Measurements from ENCODE around the gene SMYD3.

SMYD3 gene

GRCh38 chr1:246471688-246472087, 35.4 kb downstream of the SMYD3 start:
- Histone ChIP-seq H3K27me3 (ENCODE audit: insufficient read depth, low read length) (no peaks in the 10 kb centered on the region), H3K36me3 (ENCODE audit: insufficient read depth, low read length) (no peaks in the 10 kb centered on the region), H3K79me2 (ENCODE audit: control insufficient read depth, insufficient read depth, low read length, unreplicated experiment) (no peaks in the 10 kb centered on the region), H3K4me1 (ENCODE audit: control insufficient read depth, insufficient read depth, low read length, unreplicated experiment) (no peaks in the 10 kb centered on the region), H3K4me3 (ENCODE audit: low read depth, low read length) (no peak overlapping the region), H3K27ac (ENCODE audit: low read depth, low read length) (no peak overlapping the region), H2AFZ (ENCODE audit: low read length, unreplicated experiment) (no peak overlapping the region)

DNA sequence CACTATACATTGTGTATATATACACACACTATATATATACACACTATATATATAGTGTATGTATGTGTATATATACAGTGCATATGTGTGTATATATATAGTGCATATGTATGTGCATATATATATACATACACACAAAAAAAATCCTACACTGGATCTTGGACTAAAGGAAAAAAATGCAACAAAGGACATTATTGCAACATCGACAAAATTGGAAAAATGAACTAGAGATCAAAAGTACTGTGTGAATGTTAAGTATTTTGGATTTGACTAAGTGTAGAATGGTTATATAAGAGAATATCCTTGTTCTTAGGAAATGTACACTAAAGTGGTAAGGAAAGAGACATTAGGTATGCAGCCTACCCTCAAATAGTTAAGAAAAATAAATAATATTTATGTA, 36.5 kb downstream of the SMYD3 start:
- H3K27ac ChIP-seq (ENCODE audit: low read depth, low read length): no peak overlapping the region
- no peaks in the 10 kb centered on the region for H3K36me3 ChIP-seq (ENCODE audit: insufficient read depth, low read length)
- no peaks in the 10 kb centered on the region for H3K27me3 ChIP-seq (ENCODE audit: insufficient read depth, low read length)
- no peaks in the 10 kb centered on the region for H3K79me2 ChIP-seq (ENCODE audit: control insufficient read depth, insufficient read depth, low read length, unreplicated experiment)
- no peak overlapping the region for H3K4me3 ChIP-seq (ENCODE audit: low read depth, low read length)
- H2AFZ ChIP-seq (ENCODE audit: low read length, unreplicated experiment): no peak overlapping the region
- no peaks in the 10 kb centered on the region for H3K4me1 ChIP-seq (ENCODE audit: control insufficient read depth, insufficient read depth, low read length, unreplicated experiment)

DNA sequence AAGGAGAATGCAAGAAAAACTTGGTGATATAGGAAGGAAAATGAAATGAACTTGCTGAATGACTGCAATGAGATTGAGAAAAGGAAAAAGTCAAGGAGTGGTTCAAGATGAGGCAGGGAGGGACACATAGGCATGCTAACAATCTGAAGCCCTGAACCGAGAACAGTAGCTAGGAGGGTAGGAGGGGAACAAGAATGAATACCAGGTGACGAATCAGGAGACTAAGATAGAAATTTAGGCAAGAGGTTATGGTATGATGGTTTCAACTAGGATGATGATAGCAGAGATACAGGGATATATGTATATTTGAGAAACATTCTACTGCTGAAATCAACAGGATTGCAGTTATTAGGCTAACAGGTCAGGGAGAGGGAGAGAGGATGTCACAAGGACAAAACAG, 44.1 kb downstream of the SMYD3 start:
- no peak overlapping the region for H3K4me3 ChIP-seq (ENCODE audit: low read depth, low read length)
- no peaks in the 10 kb centered on the region for H3K79me2 ChIP-seq (ENCODE audit: control insufficient read depth, insufficient read depth, low read length, unreplicated experiment)
- no peak overlapping the region for H2AFZ ChIP-seq (ENCODE audit: low read length, unreplicated experiment)
- no peak overlapping the region for H3K27ac ChIP-seq (ENCODE audit: low read depth, low read length)
- H3K27me3 ChIP-seq (ENCODE audit: insufficient read depth, low read length): no peaks in the 10 kb centered on the region
- H3K4me1 ChIP-seq (ENCODE audit: control insufficient read depth, insufficient read depth, low read length, unreplicated experiment): peaks cover 5% of the 10 kb centered on the region
- H3K36me3 ChIP-seq (ENCODE audit: insufficient read depth, low read length): no peaks in the 10 kb centered on the region

DNA sequence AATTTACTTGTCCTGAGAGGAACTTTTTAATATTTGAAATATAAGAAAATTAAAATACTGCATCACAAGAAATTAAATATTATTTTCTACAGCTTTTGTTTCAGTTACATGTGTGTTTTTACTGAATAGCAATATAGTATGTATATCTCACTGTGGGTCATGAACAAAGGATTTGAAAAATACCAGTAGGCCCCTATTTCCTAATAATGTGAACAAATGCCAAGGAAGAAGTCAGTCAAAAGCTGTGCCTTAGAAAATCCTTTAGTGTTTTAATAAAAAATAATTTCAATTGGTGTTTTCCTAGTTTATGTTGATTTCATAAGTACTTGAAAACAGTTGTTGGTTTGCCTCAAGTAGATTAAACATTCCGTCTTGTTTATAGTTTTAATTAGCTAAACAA, 46.7 kb downstream of the SMYD3 start:
- peaks cover 5% of the 10 kb centered on the region for H3K4me1 ChIP-seq (ENCODE audit: control insufficient read depth, insufficient read depth, low read length, unreplicated experiment)
- H3K27me3 ChIP-seq (ENCODE audit: insufficient read depth, low read length): no peaks in the 10 kb centered on the region
- H2AFZ ChIP-seq (ENCODE audit: low read length, unreplicated experiment): no peak overlapping the region
- no peak overlapping the region for H3K27ac ChIP-seq (ENCODE audit: low read depth, low read length)
- no peaks in the 10 kb centered on the region for H3K79me2 ChIP-seq (ENCODE audit: control insufficient read depth, insufficient read depth, low read length, unreplicated experiment)
- no peaks in the 10 kb centered on the region for H3K36me3 ChIP-seq (ENCODE audit: insufficient read depth, low read length)
- H3K4me3 ChIP-seq (ENCODE audit: low read depth, low read length): no peak overlapping the region

DNA sequence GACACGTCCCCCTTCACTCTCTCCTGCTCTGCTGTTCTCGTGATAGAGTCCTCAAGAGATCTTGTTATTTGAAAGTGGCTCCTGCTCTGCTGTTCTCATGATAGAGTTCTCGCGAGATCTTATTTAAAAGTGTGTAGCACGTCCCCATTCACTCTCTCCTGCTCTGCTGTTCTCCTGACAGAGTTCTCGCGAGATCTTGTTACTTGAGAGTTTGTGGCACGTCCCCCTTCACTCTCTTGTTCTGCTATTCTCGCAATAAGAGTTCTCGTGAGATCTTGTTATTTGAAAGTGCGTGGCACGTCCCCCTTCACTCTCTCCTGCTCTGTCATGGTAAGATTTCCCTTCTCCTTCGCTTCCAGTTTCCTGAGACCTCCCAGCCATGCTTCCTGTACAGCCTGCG, 47.9 kb downstream of the SMYD3 start:
- Histone ChIP-seq H2AFZ (ENCODE audit: low read length, unreplicated experiment) (no peak overlapping the region), H3K79me2 (ENCODE audit: control insufficient read depth, insufficient read depth, low read length, unreplicated experiment) (no peaks in the 10 kb centered on the region), H3K27me3 (ENCODE audit: insufficient read depth, low read length) (no peaks in the 10 kb centered on the region)

GRCh38 chr1:246455476-246455875, 51.6 kb downstream of the SMYD3 start:
- no peak overlapping the region for H3K4me3 ChIP-seq (ENCODE audit: low read depth, low read length)
- no peaks in the 10 kb centered on the region for H3K36me3 ChIP-seq (ENCODE audit: insufficient read depth, low read length)
- no peaks in the 10 kb centered on the region for H3K79me2 ChIP-seq (ENCODE audit: control insufficient read depth, insufficient read depth, low read length, unreplicated experiment)
- no peaks in the 10 kb centered on the region for H3K27me3 ChIP-seq (ENCODE audit: insufficient read depth, low read length)
- no peak overlapping the region for H2AFZ ChIP-seq (ENCODE audit: low read length, unreplicated experiment)
- no peak overlapping the region for H3K27ac ChIP-seq (ENCODE audit: low read depth, low read length)
- H3K4me1 ChIP-seq (ENCODE audit: control insufficient read depth, insufficient read depth, low read length, unreplicated experiment): no peaks in the 10 kb centered on the region

More for the DNA sequence above, 47.9 kb downstream of the SMYD3 start:
- no peak overlapping the region for H3K4me3 ChIP-seq (ENCODE audit: low read depth, low read length)
- H3K36me3 ChIP-seq (ENCODE audit: insufficient read depth, low read length): no peaks in the 10 kb centered on the region
- H3K27ac ChIP-seq (ENCODE audit: low read depth, low read length): no peak overlapping the region
- H3K4me1 ChIP-seq (ENCODE audit: control insufficient read depth, insufficient read depth, low read length, unreplicated experiment): peaks cover 5% of the 10 kb centered on the region

DNA sequence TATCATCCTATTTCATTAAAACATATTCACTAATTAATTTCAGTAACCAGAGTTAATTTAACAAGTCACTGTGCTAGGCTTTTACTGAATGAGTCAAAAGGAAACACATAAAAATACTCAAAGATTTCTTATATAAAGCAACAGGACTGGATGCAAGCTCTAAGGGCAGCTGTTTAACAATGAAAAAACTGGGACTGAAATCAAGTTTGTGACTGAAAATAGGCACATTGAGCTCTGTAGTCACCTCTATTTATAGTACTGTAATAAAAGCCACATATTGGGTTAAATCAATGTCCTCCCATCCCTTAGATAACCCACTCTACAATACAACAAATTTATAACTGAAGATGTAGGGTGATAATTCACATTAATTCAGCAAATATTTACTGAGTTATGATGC, 52.4 kb downstream of the SMYD3 start:
- H2AFZ ChIP-seq (ENCODE audit: low read length, unreplicated experiment): no peak overlapping the region
- no peaks in the 10 kb centered on the region for H3K4me1 ChIP-seq (ENCODE audit: control insufficient read depth, insufficient read depth, low read length, unreplicated experiment)
- H3K27me3 ChIP-seq (ENCODE audit: insufficient read depth, low read length): no peaks in the 10 kb centered on the region
- H3K79me2 ChIP-seq (ENCODE audit: control insufficient read depth, insufficient read depth, low read length, unreplicated experiment): no peaks in the 10 kb centered on the region
- no peaks in the 10 kb centered on the region for H3K36me3 ChIP-seq (ENCODE audit: insufficient read depth, low read length)
- no peak overlapping the region for H3K4me3 ChIP-seq (ENCODE audit: low read depth, low read length)
- H3K27ac ChIP-seq (ENCODE audit: low read depth, low read length): no peak overlapping the region

DNA sequence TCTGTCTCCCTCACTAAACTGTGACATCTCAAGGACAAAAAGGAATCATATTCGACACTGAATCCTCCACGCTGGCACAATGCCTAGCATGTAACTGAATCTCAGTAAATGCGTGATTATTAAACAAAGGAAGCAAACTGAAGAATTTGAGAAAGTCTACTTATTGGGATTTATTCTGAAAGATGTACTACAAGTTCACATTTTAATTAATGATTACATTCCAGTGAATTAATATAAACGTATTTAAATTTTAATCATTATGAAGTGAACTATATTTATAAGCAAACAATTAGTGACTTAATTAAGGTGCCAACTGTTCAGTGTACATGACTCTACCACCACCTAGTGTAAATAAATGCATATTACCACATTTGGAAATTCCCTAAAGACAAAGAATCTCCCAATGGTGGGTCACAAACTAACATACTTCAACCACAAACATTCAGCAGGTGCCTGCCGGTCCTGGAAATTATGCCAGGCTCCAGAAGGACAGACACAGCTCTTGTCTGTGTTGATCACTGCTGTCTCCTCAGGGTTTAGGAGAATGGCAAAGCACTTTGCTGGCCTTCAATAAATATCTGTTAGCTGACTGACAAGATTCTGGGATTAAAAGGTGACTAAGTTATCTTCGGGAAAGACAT, 56.3 kb downstream of the SMYD3 start:
- Histone ChIP-seq H3K27ac (ENCODE audit: low read depth, low read length) (no peak overlapping the region), H3K4me1 (ENCODE audit: control insufficient read depth, insufficient read depth, low read length, unreplicated experiment) (peaks cover 8% of the 10 kb centered on the region), H3K4me3 (ENCODE audit: low read depth, low read length) (no peak overlapping the region), H3K36me3 (ENCODE audit: insufficient read depth, low read length) (no peaks in the 10 kb centered on the region), H3K79me2 (ENCODE audit: control insufficient read depth, insufficient read depth, low read length, unreplicated experiment) (no peaks in the 10 kb centered on the region), H2AFZ (ENCODE audit: low read length, unreplicated experiment) (no peak overlapping the region), H3K27me3 (ENCODE audit: insufficient read depth, low read length) (no peaks in the 10 kb centered on the region)

GRCh38 chr1:246448373-246448772, 58.7 kb downstream of the SMYD3 start:
- Histone ChIP-seq H3K4me3 (ENCODE audit: low read depth, low read length) (no peak overlapping the region), H3K79me2 (ENCODE audit: control insufficient read depth, insufficient read depth, low read length, unreplicated experiment) (no peaks in the 10 kb centered on the region), H3K27ac (ENCODE audit: low read depth, low read length) (no peak overlapping the region), H2AFZ (ENCODE audit: low read length, unreplicated experiment) (no peak overlapping the region), H3K27me3 (ENCODE audit: insufficient read depth, low read length) (no peaks in the 10 kb centered on the region), H3K36me3 (ENCODE audit: insufficient read depth, low read length) (no peaks in the 10 kb centered on the region), H3K4me1 (ENCODE audit: control insufficient read depth, insufficient read depth, low read length, unreplicated experiment) (peaks cover 8% of the 10 kb centered on the region)

DNA sequence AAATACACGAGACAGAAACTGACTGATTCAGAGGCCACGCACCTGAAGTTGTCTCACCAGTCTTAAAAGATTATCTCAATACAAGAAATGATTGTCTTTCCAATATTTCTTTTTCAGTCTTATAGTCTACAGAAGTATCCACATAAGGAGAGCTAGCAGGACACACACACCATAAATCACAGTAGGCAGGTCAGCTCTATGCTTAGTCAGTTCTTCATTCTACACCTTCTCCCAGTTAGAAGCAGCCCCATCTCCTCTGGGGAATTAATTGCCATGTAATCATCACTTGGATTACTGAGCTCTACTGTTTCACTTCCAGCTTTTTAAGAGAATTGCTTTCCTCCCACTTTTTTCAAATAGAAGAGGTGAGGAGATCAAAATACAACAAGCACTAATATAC, 59.6 kb downstream of the SMYD3 start:
- Histone ChIP-seq H3K27me3 (ENCODE audit: insufficient read depth, low read length) (no peaks in the 10 kb centered on the region), H3K36me3 (ENCODE audit: insufficient read depth, low read length) (no peaks in the 10 kb centered on the region), H3K4me3 (ENCODE audit: low read depth, low read length) (no peak overlapping the region), H3K79me2 (ENCODE audit: control insufficient read depth, insufficient read depth, low read length, unreplicated experiment) (no peaks in the 10 kb centered on the region), H3K4me1 (ENCODE audit: control insufficient read depth, insufficient read depth, low read length, unreplicated experiment) (peaks cover 8% of the 10 kb centered on the region), H3K27ac (ENCODE audit: low read depth, low read length) (no peak overlapping the region), H2AFZ (ENCODE audit: low read length, unreplicated experiment) (no peak overlapping the region)

- Histone ChIP-seq H2AFZ (ENCODE audit: low read length, unreplicated experiment) (no peak overlapping the region), H3K79me2 (ENCODE audit: control insufficient read depth, insufficient read depth, low read length, unreplicated experiment) (no peaks in the 10 kb centered on the region), H3K36me3 (ENCODE audit: insufficient read depth, low read length) (no peaks in the 10 kb centered on the region), H3K27ac (ENCODE audit: low read depth, low read length) (no peak overlapping the region), H3K27me3 (ENCODE audit: insufficient read depth, low read length) (no peaks in the 10 kb centered on the region), H3K4me1 (ENCODE audit: control insufficient read depth, insufficient read depth, low read length, unreplicated experiment) (peaks cover 8% of the 10 kb centered on the region), H3K4me3 (ENCODE audit: low read depth, low read length) (no peak overlapping the region)
Measured at GRCh38 chr1:246445503-246445902, 61.6 kb downstream of the SMYD3 start.
